GM21737 (cell line): Measurements from ENCODE around the gene SDHD.

Experiments used
- ATAC-seq: cut with Tn5 transposase; IDR thresholded peaks from one replicate; pipeline ENCODE4 v1.9.1; 2021; ENCODE audit warnings: mild to moderate bottlenecking, moderate library complexity; ENCODE audit not compliant: unreplicated experiment

SDHD gene

GRCh38 chr11:112100462-112100861 is 13.8 kb downstream of the SDHD start:
- ATAC-seq, result no peak

GRCh38 chr11:112103446-112103845 is 16.8 kb downstream of the SDHD start:
- ATAC-seq, result no peak

- no peak for ATAC-seq
Measured at GRCh38 chr11:112106070-112106469, 19.4 kb downstream of the SDHD start.

GRCh38 chr11:112113539-112114457 is 27.1 kb downstream of the SDHD start:
- no peak for ATAC-seq

GRCh38 chr11:112114460-112114859 is 27.8 kb downstream of the SDHD start:
- no peak for ATAC-seq

- no peak for ATAC-seq
Measured at GRCh38 chr11:112115386-112115785, 28.7 kb downstream of the SDHD start.

GRCh38 chr11:112118176-112118575 is 31.5 kb downstream of the SDHD start:
- ATAC-seq, result no peak

GRCh38 chr11:112121981-112122615 is 35.4 kb downstream of the SDHD start:
- ATAC-seq, result no peak

- no peak for ATAC-seq
Measured at GRCh38 chr11:112123129-112123528, 36.5 kb downstream of the SDHD start.

GRCh38 chr11:112127056-112127455 is 40.4 kb downstream of the SDHD start:
- no peak for ATAC-seq

- ATAC-seq, result no peak
Measured at GRCh38 chr11:112128483-112129121, 41.9 kb downstream of the SDHD start.

- no peak for ATAC-seq
Measured at GRCh38 chr11:112129656-112130055, 43.0 kb downstream of the SDHD start.

GRCh38 chr11:112132737-112133136 is 46.1 kb downstream of the SDHD start:
- ATAC-seq, result no peak

GRCh38 chr11:112134473-112134872 is 47.8 kb downstream of the SDHD start:
- no peak for ATAC-seq

- no peak for ATAC-seq
Measured at GRCh38 chr11:112143597-112143996, 56.9 kb downstream of the SDHD start.
